ENCODE measurements around the gene RSAD2. TPM values are rescaled to one million over a fixed set of nuclear protein-coding genes. Genes with fewer than 3 reads are reported as not detected.

The RSAD2 gene
- total RNA-seq, 6 donors from 2014 or later: 8.4 to 20.0 (median 11.0) TPM

DNA sequence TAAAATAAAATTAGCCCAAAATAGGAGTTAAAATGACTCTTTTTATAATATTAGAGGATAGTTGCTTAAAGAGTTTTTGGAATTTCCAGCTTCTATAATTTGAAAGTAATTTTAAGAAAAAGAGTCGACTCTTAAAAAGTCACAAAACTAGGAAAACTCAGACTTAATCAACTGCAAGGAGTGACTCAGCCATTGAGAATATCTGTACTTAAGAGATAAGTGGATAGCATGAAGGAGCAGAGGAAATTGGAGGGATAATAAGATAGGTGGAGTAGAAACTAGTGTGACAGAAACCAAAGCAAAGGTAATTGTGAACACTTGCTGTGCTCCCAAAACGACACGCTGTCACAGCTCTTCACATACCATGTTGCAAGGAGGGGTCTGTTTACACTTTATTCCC, 8.4 kb downstream of the RSAD2 start:
- WGBS, 2 donors: 78 to 80% methylated on average over 3 of the region's 3 CpGs
- peaks cover 0 to 4% (median 0%) of the 10 kb centered on the region in 4 donors for H3K36me3 ChIP-seq
- no peaks in the 10 kb centered on the region for H3K27me3 ChIP-seq
- no peak for TF ChIP-seq POLR2A (IDR thresholded peaks at IDR 0.05)
- TF ChIP-seq EP300 (IDR thresholded peaks at IDR 0.05): no peak
- no peak for TF ChIP-seq POLR2AphosphoS5 (IDR thresholded peaks at IDR 0.05)
- TF ChIP-seq CTCF (IDR thresholded peaks at IDR 0.05): no peak
- no peaks in the 10 kb centered on the region for H3K9me3 ChIP-seq
- H3K4me3 ChIP-seq: no peak overlapping the region
- H3K4me1 ChIP-seq: peaks cover 0 to 8% (median 3%) of the 10 kb centered on the region in 4 donors
- DNase-seq (no peak), ATAC-seq (ENCODE audit: low FRiP score in 2 of 2) (no peak)
- H3K27ac ChIP-seq: no peak overlapping the region

GRCh38 chr2:6887751-6888192, 10.2 kb downstream of the RSAD2 start:
- Histone ChIP-seq H3K36me3 (peaks cover 0 to 4% (median 0%) of the 10 kb centered on the region in 4 donors), H3K27ac (no peak overlapping the region), H3K4me1 (peaks cover 0 to 2% (median 0%) of the 10 kb centered on the region in 4 donors), H3K9me3 (no peaks in the 10 kb centered on the region), H3K4me3 (no peak overlapping the region), H3K27me3 (no peaks in the 10 kb centered on the region)
- DNase-seq: no peak
- ATAC-seq (ENCODE audit: low FRiP score in 2 of 2): no peak
- TF ChIP-seq POLR2AphosphoS5 (IDR thresholded peaks at IDR 0.05) (no peak), EP300 (IDR thresholded peaks at IDR 0.05) (no peak), CTCF (IDR thresholded peaks at IDR 0.05) (no peak), POLR2A (IDR thresholded peaks at IDR 0.05) (no peak)
- 68 to 70% methylated on average over 3 of the region's 3 CpGs for WGBS, 2 donors

- TF ChIP-seq POLR2A (IDR thresholded peaks at IDR 0.05): no peak
- TF ChIP-seq CTCF (IDR thresholded peaks at IDR 0.05): no peak
- TF ChIP-seq EP300 (IDR thresholded peaks at IDR 0.05): no peak
- no peak for TF ChIP-seq POLR2AphosphoS5 (IDR thresholded peaks at IDR 0.05)
- H3K27ac ChIP-seq: no peak overlapping the region
- no peaks in the 10 kb centered on the region for H3K27me3 ChIP-seq
- H3K4me1 ChIP-seq: no peaks in the 10 kb centered on the region
- H3K36me3 ChIP-seq: peaks cover 0 to 6% (median under 1%) of the 10 kb centered on the region in 4 donors
- no peak for ATAC-seq (ENCODE audit: low FRiP score in 2 of 2)
- no peak for DNase-seq
- 92 to 95% methylated on average over 4 of the region's 4 CpGs for WGBS, 2 donors
- H3K9me3 ChIP-seq: no peaks in the 10 kb centered on the region
- H3K4me3 ChIP-seq: no peak overlapping the region
Measured at GRCh38 chr2:6888724-6889123, 11.1 kb downstream of the RSAD2 start.

DNA sequence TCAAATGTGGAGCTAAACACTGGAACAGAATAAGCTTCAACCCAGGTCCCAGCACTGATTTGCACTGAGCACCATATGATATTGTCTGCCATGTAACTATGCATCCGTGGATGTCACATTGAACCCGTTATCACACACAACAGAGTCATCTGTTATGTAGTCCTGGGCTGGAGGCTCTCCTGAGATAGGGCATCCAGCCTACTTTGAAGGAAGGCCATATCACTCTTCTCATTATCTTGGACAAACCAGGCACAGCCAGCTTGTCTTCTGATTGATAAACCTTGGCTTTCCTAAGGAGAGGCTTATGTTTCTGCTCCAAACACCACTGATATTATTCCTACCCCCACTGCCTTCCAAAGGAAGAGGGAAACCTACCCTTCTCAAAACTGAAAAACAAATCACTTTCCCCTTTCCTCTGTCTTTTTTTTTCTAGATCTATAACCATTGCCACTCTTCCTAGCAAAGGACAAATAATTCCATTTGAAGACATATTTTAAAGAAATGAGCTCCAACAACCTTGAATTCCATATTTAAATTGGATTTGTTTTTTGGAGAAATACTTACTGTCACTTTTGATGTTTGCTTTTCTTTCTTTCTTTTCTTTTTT, 16.4 kb downstream of the RSAD2 start:
- DNase-seq: no peak
- Histone ChIP-seq H3K36me3 (peaks cover 0 to 8% (median 4%) of the 10 kb centered on the region in 4 donors), H3K27me3 (no peaks in the 10 kb centered on the region), H3K4me1 (no peaks in the 10 kb centered on the region), H3K9me3 (no peaks in the 10 kb centered on the region), H3K4me3 (no peak overlapping the region), H3K27ac (no peak overlapping the region)
- ATAC-seq (ENCODE audit: low FRiP score in 2 of 2): no peak
- TF ChIP-seq POLR2A (IDR thresholded peaks at IDR 0.05) (no peak), EP300 (IDR thresholded peaks at IDR 0.05) (no peak), CTCF (IDR thresholded peaks at IDR 0.05) (no peak), POLR2AphosphoS5 (IDR thresholded peaks at IDR 0.05) (no peak)
- 92 to 100% methylated on average over 1 to 2 of the region's 2 CpGs for WGBS, 2 donors
